GM18867 (cell line): ENCODE data around the gene HOXD8.
A peak's percentile ranks its signal among the peaks of the same experiment; 100 is the strongest.

ENCODE experiments used
- ATAC-seq: cut with Tn5 transposase; IDR thresholded peaks from one replicate; pipeline ENCODE4 v1.9.1; 2021; ENCODE audit warnings: mild to moderate bottlenecking, moderate library complexity; ENCODE audit not compliant: unreplicated experiment

HOXD8 gene

GRCh38 chr2:176102309-176102866 is 27.1 kb upstream of the HOXD8 start:
- ATAC-seq, result no peak

DNA sequence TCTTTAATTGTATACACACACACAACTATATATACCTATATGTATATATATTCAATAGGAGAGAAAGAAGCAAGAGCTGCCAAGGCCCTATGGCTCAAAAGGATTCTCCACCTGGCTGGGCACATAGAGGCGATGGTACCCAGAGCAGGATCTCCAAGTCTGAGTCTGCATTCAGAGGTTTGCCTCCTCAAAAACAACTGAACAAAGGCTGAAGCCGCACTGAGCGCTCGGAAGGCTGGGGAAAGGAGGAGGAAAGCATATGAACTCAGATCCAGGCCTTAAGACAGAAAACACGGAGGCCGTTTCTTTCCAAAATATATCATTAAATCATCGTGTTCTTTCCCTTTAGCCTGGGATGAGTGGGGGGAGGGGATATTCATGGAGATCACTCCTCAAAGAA is 26.3 kb upstream of the HOXD8 start:
- no peak for ATAC-seq

- no peak for ATAC-seq
Measured at GRCh38 chr2:176103742-176104315, 25.7 kb upstream of the HOXD8 start.

DNA sequence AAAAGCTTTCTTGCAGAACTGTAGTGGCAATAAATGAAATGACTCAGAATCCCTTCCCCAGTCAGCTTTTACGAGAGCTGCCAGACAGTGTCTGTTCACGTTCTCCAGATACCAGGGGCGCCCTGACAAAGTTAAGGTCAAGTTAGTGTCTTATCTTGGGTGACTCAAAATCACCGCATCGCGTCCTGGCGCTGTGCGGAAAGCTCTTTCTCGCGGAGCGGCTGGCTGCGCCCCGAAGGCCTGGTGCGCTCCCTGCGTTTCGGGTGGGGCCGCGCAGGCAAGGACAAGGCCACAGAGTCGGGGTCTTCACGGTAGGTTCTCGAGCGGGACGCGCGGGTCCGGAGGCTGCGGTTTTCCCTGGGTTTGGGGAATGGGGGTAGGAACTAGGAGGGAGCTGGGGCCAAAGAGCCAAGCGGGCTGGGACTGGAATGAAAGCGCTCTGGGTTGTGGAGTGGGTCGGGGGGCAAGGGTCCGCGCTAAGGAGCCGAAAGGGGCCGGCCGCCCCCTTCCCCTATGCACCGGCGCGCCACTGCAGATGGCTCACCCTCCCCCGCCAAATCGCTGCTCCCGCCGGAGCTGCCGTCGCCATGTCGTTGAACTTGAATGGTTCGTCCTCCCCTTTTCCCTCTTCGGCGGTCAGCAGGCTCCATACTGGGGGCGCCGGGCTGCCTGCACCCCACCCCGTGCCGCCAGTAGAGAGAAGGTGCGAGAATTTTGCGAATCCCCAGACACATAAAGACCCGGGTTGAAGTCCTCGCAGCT is 25.0 kb upstream of the HOXD8 start:
- no peak for ATAC-seq

DNA sequence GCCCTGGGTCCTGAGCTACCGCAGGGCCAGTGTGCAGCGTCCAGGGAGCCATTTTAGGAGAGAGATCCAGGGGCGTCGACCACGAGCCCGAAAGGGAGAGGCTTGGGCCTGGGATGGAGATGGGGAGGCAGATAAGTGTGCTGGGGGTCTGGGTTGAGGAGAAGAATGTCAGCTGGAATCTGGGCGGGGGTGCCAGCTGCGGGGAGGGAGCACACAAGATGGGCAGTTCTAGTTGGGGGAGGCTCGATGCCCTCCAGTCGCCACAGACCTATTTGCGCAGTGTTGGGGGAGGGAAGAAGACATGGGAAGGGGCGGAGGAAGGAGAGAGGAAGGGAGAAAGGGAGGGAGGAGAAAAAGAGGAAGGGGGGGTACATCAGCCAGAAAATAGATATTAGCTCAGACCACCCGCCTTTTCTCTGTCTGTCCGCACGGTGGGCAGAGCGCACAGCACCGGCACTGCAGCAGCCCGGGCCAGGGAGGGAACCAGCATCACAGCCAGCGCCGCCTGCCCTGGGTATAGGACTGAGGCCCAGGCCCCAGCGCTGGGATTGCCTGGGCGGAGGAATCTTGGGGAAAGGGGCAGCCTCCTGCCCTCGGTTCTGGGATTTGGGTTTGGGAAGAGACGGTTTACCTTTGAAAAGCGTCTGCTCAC is 24.3 kb upstream of the HOXD8 start:
- no peak for ATAC-seq

DNA sequence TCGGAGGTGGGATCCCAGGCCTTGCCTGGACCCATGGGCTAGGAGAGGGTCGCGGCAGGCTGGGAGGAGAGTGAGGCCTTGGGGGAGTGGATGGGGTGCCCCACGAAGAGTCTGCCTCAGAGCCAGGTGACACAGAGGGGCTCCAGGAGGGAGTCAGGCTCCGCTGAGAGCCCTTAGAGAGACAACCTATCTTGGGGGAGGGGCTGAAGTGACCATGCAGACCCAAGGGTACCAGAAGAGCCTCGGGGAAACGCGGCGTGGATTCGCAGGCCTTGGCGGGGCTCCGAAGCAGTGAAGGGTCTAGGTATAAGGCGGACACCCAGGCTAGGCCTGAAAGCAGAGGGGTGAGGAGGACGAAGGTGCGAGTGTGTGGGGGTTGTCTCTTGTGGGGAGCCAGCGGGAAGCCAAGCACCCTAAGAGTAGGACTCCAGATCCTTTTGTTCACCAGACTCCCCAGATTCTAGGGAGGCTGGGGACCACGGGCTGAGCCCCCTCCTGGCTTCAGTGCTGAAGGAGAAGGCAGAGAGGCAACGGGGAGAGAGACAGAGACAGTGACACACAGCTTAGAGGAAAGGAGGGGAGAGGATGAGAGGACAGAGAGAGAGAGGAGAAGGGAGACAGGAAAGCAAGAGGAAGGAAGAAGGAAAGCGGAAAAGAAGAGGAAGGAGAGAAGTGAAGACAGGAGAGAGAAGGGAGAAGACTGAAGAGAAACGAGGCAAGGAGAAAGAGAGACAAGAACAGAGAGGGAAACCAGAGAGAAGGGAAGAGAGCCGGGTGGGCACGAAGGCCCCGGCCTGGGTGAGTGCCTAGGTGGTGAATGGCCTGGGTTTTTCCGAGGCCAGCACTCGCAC is 23.6 kb upstream of the HOXD8 start:
- ATAC-seq, result no peak

DNA sequence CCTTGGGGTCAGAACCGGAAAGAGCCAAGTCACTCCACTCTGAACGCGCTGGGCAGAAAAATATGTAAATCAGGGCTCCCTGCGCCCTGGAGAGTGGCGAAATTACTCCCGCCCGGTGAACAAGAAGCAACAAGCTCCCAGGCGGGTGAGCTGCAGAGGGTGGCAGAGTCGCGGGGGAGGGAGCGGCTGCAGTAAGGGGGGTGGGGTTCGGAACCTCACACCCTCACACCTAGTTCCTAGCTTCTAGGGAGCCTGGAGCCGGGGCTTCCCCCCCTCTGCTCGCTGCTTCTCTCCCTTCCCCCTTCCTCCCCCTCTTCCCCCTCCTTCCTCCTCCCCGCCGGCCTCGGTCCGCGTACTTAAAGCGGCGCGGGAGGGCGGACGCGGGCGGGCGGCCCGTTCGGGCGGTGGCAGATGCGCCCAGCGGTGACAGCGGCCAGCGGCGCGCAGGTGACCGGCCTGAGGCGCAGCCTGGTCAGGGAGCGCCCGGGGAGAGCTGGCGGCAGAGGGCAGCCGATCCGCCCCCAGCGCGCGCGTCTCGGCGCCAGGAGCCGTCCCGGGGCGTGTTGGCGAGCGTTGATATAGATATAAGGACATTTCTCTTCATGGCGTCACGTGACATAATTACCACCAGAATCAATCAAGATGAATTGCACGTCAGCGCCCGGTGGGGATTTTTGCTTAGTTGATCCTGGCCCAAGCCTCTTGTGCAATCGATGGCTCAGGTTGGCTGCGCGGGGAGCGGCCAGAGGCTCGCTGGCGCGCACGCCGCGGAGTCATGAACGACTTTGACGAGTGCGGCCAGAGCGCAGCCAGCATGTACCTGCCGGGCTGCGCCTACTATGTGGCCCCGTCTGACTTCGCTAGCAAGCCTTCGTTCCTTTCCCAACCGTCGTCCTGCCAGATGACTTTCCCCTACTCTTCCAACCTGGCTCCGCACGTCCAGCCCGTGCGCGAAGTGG is 22.6 kb upstream of the HOXD8 start, which contains the start of gene HOXD11:
TSS of gene HOXD11 (plus strand) at position 700 of the 959 bp plus-strand sequence. CDS start at position 776, 76 bp downstream.
- no peak for ATAC-seq

- no peak for ATAC-seq
Measured at GRCh38 chr2:176107731-176108181, 21.7 kb upstream of the HOXD8 start.

DNA sequence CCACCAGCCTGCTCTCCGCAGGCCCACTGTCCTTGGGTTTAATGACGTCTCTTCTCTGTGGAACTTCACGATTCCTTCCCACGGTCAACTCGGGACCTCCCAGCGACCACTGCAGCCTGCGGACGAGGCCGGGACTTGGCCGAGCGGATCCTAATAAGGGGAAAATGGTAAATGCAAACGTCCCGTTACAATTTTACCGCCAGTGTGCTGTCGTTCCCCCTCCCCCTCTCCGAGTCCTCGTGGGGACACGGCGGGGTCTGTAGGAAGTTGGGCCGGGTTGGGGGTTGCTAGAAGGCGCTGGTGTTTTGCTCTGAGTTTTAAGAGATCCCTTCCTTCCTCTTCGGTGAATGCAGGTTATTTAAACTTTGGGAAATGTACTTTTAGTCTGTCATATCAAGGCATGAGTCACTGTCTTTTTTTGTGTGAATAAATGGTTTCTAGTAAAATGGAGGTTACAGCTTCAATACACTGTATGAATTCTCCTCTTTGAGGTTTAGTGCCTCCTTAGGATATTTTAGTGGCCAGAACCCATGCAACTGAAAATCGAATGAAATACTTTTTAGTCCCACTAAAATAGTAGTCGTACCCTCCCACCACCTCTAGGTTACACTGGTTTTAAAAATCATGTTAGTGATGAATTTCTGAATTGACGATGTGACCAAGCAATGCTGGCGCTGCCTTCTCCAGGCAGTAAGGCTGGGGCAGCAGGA is 20.2 kb upstream of the HOXD8 start:
- no peak for ATAC-seq

DNA sequence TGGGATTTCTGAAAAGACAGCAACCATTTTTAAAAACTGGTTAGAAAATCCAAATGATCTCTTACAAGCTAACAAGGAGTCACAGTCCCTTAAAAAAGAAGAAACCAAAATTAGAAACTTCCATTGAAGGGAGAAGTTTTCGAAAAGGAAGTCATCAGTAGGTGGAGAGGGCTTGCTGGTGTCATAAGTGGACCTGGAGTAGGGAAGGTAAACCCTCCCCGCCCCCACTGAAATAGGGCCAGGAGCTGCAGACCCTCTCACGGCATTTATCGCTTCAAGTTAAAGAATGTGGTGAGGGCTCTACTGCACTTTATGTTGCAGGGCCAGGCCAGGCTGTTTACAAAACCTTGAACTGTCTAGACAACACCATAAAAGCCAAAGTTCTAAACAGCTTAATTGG is 19.6 kb upstream of the HOXD8 start:
- no peak for ATAC-seq

GRCh38 chr2:176110415-176111308 is 18.8 kb upstream of the HOXD8 start:
- no peak for ATAC-seq

- peak; percentile 73 for ATAC-seq
Measured at GRCh38 chr2:176111309-176111663, 18.2 kb upstream of the HOXD8 start.

DNA sequence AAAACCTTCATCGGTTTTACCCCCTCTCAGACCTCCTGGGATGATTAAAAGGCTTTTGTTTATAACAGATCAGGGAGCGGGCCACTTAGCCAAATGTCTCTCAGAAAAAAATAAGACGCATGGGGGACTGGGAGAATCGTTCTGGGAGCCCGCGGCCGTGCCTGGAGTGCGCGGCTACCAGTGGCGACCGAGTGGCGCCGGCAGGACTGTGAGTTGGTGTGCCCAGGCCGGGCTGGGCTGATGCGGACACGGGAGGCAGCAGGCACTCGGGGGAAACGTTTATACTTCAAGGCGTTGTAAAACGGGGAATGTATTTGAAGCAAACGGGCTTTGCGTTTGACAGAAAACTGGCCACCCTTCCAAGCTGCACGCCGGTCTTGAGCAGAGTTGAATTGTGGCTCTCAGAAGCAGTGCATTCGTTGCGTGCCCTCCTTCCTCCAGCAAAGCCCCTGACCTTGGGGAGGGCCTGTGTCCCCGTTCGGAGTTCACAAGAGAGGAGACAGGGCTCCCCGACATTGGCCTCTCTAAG is 17.6 kb upstream of the HOXD8 start:
- no peak for ATAC-seq

DNA sequence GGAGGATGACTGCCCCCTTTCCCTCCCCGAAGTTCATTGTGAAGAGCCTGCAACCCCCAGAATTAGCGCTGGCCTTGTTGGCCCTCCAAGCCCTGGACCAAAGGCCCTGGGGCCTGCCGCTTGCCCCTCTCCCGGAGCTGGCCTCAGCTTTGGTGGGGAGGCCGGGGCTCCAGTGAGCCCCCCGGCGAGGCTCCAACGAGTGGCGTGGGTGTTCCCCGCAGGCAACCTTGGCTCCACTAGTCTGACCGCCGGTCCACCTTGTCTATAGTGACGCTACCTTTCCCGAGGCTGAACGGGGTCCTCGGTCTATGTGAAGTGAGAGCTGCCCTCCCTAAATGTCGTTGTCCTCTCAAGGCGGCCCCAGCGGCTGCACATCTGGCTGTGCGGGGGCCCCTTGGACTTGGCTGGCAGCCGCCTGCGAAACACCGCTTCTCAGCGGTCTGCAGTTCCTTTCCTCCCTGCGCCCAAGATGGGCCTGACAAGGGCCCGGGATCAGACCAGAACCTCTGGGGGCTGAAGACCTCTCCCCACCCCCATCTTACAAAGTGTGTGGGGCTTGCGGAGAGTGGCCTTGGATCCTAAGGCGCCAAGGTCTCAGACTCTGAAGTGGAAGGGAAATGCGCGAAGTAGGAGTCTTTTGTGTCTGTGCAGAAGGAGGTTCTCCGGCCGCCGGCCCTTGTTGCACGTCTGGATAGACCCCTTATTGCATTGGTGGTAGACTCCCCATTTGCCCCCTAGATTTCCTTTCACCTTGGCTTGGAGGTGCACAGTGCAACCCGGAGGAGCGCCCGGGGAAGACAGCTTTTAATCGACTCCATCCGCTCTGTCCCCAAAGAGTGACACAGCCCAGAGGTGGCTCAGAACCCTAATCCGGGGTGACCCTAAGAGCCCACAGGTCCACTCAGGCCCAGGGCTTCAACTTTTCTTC is 16.9 kb upstream of the HOXD8 start:
- no peak for ATAC-seq

- ATAC-seq, result no peak
Measured at GRCh38 chr2:176114120-176114929, 15.2 kb upstream of the HOXD8 start.
